SK-N-DZ (cell line): ENCODE data around the gene MTMR10.

Source experiments
- DNase-seq: peaks from one replicate; pipeline ENCODE4 v3.0.0-alpha.2; 2015; ENCODE audit warnings: low spot score

MTMR10 gene

GRCh38 chr15:30958219-30958618, 33.2 kb downstream of the MTMR10 start:
- DNase-seq, result no peak

DNA sequence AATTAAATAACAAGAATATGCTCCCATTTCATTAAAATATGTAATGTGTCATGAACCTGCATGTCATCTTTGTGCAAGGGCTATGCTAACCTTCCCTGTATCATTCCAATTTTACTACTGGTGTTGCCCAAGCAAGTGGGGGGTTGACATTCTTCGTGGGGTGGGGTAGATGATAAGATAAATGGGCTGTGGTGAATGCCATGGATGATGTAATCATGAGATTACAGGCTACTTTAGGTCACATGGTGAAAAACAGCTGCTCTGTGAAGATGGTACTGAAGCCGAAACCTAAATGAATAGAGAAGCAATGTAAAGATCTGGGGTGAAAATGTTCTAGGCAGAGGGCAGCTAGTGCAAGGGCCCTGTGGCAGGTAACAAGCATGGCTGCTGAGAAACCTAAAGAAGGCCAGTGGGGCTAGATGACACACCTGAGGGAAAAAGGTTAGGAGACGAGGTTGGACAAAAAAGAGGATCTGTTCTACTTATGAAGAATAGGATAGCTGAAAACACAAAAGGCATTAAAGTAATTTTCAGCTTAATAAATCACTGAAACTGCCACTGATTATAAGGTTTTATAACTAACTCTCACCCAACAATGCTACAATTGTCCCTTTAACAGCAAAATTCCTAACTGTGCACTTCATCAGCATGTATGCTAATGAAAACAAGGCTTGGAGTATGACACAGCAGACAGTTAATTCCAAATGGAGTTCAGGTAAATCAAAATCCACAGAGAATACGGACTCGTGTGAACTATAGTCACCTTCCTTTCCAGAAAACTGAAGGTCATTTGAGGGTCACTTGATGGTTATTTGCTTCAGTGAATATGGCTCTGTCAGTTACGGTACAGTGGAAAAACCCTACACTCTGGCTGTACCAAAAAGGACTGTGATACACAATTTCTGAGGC, 35.0 kb downstream of the MTMR10 start:
- DNase-seq, result no peak

DNA sequence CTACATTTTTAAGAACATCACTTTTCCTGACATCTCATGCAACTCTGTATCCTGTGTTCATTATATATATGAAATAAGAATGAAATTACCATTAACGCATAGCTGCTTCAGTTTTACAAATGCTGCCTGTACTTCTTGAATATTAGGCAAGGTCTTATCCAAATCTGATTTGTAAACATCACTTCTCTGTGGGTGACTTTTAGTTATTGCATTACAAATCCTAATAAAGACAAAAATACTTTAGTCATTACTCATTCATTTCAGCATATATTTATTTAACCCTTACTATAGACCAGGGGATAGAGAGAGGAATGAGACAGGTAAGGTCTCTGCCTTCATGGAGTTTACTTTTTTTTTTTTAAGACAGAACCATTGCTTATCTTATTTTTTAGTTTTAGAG, 36.8 kb downstream of the MTMR10 start:
- no peak for DNase-seq

DNA sequence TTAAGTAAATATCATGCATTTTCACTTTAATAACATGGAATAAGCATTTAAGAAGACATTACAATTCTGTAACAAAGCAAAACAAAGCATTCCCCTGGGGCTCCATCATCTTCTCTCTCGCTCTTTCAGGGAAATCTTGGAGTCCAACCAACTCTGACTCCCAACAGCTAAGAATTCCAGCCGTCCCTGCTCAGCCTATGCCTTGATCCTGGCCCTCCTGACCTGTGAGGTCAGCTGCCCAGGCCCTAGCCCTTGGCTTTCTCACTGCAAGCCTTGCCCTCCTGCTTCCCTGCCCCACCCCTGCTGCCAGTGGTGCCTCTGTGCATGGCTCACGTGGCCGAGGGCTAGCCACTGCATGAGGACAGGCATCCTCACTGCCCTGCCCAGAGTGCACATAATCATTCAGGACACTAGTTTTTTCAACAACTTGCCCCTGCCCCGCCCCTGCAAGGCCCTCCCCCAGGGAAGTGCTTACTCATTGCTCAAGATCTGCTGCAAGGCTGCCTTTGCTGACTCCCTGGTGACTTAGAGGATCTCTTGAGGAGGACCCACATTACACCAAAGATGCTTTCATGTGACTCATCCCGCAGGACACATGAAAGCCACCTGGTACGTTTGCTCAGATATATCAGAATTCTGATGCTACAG, 37.6 kb downstream of the MTMR10 start:
- DNase-seq, result no peak

DNA sequence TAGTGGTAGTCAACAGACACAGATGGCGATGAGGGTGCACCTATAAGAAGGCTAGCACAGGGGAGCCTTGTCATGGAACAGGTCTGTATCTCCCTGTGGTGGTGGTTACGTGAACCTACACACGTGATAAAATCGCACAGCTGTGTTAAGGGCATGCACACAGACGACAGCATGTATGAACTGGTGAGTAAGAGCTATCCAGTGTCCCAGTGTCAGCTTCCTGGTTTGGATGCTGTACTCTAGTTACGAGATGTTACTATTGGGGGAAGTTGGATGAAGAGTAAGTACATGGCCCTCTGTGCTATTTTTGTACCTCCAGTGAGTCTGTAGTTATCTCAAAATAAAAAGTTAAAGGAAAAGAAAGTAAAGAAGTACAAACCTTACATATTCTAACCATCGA, 38.2 kb downstream of the MTMR10 start:
- DNase-seq, result no peak

DNA sequence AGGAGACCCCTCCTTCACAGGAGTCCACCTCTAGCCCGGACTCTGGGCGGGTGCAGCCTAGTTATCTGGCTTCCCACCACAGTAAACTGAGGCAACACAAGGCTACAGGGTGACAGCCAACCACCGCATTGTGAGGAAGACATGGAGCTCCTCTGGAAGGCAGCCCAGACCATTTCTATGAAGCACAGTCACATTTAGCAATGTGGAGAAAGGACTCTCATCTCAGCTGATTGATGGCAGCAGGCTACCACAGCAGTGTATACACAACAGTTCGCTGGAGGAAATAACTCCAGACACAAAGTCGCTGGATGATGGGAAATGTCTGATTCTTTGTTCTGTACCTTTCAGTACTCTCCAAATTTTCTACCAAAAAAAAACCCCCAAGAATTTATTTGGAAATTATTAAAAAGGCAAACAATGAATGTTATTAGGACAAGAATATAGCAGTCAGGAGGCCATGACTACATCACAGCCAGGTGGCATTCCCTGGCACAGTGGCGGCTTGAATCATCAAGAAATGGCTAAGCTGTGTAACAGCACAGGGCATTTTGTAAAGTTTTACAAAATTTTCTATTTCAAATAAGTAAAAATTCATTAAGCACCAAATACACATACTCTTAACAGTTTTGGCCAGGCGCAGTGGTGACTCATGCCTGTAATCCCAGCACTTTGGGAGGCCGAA, 47.6 kb downstream of the MTMR10 start:
- DNase-seq, result no peak

GRCh38 chr15:30941520-30941919, 49.9 kb downstream of the MTMR10 start:
- no peak for DNase-seq

- no peak for DNase-seq
These were observed 51.1 kb downstream of the MTMR10 start for GRCh38 chr15:30940359-30940758.

- no peak for DNase-seq
These were observed 52.3 kb downstream of the MTMR10 start for GRCh38 chr15:30939161-30939560.

DNA sequence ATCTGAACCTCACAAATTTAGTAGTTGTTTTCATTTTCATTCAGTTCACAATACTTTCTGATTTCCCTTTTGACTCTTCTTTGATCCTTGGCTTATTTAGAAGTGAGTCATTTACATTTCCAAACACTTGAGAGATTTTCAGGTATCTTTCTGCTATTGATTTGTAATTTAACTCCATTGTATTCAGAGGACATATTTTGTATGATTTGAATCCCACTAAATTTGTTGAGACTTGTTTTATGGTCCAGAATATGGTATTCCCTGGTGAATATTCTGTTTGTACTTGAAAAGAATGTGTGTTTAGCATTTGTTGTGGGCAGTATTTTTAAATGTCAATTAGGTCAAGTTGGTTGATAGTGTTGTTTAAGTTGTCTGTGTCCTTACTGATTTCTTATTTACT, 58.1 kb downstream of the MTMR10 start:
- no peak for DNase-seq

DNA sequence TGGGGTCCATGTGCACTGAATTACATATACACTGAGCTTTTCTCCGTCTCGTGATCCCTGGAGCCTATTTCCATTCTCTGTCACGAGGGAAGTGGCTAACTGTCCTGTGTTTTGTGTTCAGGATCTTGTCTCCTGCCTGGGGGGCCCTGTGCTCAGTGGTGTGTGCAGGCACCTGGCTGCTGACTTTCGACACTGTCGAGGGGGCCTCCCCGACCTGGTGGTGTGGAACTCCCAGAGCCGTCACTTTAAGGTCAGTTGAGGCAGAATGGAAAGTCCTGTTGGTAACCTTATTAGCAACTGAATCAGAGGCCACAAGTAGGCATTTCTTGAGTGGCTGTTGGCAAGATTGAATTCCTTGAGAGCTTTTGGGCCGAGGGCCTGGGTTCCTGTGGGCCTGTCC, 61.0 kb downstream of the MTMR10 start:
- DNase-seq, result no peak

DNA sequence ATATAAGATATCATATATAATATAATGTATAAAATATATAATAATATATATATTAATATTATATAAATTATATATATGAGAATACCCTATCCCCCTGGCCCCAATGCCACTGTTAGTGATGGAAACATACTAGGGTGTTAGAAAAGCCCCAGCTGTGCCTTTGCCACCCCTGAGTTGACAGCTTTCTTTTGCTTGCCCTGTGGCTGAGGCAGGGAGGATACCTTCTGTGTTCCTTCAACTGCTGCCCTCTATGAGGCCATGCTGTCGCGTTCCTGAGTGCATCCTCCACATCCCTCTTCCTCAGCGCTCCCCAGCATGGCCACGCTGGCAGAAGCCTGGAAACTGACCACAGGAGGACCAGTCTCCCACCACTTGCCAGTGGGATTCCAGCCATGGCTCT, 61.4 kb downstream of the MTMR10 start:
- no peak for DNase-seq

DNA sequence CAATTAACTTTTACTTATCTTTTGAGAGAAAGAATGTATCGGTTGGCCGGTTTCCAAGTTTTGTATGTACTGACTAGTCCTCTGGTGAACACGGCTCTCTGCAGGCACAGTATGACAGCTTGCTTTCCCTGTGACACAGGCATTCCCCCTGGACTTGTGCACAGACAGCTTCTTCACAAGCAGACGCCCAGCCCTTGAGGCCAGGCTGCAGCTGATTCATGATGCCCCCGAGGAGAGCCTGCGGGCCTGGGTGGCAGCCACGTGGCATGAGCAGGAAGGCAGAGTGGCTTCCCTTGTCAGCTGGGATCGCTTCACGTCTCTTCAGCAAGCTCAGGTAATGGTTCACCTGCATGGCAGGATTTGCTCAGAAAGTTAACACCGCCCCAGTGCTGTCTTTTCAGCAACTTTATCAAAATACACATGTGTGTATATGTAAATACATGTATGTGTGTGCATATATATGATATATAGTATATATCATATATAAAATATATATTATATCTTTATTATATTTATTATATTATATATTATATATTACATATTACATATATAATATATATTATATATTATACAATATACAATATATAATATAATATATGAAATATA, 62.3 kb downstream of the MTMR10 start:
- DNase-seq, result no peak

- DNase-seq, result no peak
These were observed 63.4 kb downstream of the MTMR10 start for GRCh38 chr15:30928076-30928475.

- no peak for DNase-seq
These were observed 64.2 kb downstream of the MTMR10 start for GRCh38 chr15:30927148-30927761.

DNA sequence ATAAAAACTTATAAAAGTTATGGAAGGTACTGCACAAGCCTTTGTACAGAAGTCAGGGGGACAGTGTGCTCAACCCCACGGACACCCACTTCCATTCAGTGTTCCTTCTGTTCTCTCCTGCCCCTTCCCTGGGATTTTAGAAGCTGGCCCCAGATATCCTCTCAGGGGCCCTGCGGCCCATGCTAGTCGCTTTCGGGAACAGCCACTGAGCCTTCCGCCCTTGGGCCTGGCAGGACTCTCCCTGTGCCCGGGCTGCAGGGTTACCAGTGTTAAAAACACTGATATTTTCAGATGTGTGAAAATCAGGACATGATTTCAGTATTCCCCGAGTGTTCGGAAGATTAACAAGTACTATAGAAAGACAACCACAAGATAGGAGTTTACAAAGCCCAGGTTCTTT, 65.3 kb downstream of the MTMR10 start:
- no peak for DNase-seq

DNA sequence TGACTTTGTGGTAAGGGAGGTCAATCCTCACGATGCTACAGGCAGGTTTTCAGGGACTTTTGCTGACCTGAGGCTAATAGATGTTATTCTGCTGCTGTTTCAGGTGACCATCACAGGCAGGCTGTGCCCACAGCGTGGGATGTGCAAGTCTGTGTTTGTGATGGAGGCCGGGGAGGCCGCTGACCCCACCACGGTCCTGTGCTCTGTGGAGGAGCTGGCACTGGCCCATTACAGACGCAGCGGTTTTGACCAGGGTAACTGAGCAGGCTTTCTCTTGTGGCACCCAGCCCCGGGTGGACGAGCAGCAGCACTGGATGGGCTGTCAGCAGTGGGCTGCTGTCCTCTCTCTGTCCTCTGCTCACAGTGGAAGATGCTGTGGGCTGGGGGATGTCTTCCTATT, 65.7 kb downstream of the MTMR10 start:
- DNase-seq, result no peak

- no peak for DNase-seq
These were observed 67.1 kb downstream of the MTMR10 start for GRCh38 chr15:30924353-30924752.

GRCh38 chr15:30923429-30923828, 68.0 kb downstream of the MTMR10 start:
- DNase-seq, result no peak

- no peak for DNase-seq
These were observed 68.7 kb downstream of the MTMR10 start for GRCh38 chr15:30922480-30923311.
